ENCODE results near the gene PHF11.

- TF ChIP-seq CTCF (conservative IDR thresholded peaks at IDR 0.05; ENCODE audit: low read depth, low read length), result no peak
- no peak for TF ChIP-seq EZH2 (IDR thresholded peaks at IDR 0.05; ENCODE audit: borderline replicate concordance, low read depth, low read length, poor library complexity, severe bottlenecking)
Measured at GRCh38 chr13:49533591-49534269, 38.0 kb downstream of the PHF11 start.
